Naive B cell (primary cell): ENCODE data around the gene PSMB10. TPM values are rescaled to one million over a fixed set of nuclear protein-coding genes. Genes with fewer than 3 reads are reported as not detected.
"Not testable (repeated sequence)": the region's sequence is repeated elsewhere in the genome, so short reads cannot be mapped to it uniquely, and the experiment has no call there.

ENCODE experiments used
- ATAC-seq, 2 donors: fragments of 150-1000 bp; cut with Tn5 transposase; 2 replicates each; pipeline ENCODE4 v1.10.0; 2021; ENCODE audit warnings: low read depth in 2 of 2, mild to moderate bottlenecking in 2 of 2, moderate library complexity in 2 of 2
- DNase-seq: peaks from one replicate; pipeline ENCODE4 v3.0.0; 2022
- H3K27ac Mint-ChIP-seq, 6 donors: one replicate each; pipeline ENCODE4 v1.8.0; 2020 to 2022; ENCODE audit warnings: mild to moderate bottlenecking in 6 of 6, mixed read lengths in 6 of 6, moderate library complexity in 5 of 6, inconsistent platforms in 2 of 6
- H3K27me3 Mint-ChIP-seq, 3 donors: one replicate each; pipeline ENCODE4 v1.8.0; 2021 to 2022; ENCODE audit warnings: mixed read lengths in 3 of 3, mild to moderate bottlenecking in 1 of 3
- H3K36me3 Mint-ChIP-seq, 2 donors: one replicate each; pipeline ENCODE4 v1.8.0; 2020 to 2022; ENCODE audit warnings: mixed read lengths in 2 of 2, inconsistent platforms in 1 of 2, mild to moderate bottlenecking in 1 of 2
- H3K4me1 Mint-ChIP-seq, 3 donors: one replicate each; pipeline ENCODE4 v1.8.0; 2020 to 2022; ENCODE audit warnings: mixed read lengths in 3 of 3, inconsistent platforms in 1 of 3, mild to moderate bottlenecking in 1 of 3, moderate library complexity in 1 of 3
- H3K4me3 Mint-ChIP-seq, 8 donors: one replicate each; pipeline ENCODE4 v1.8.0; 2020 to 2022; ENCODE audit warnings: mild to moderate bottlenecking in 8 of 8, mixed read lengths in 8 of 8, moderate library complexity in 8 of 8, inconsistent platforms in 2 of 8
- H3K9me3 Mint-ChIP-seq, 7 donors: one replicate each; pipeline ENCODE4 v1.8.0; 2020 to 2022; ENCODE audit warnings: mixed read lengths in 7 of 7, mild to moderate bottlenecking in 5 of 7, inconsistent platforms in 2 of 7, moderate library complexity in 1 of 7
- polyA plus RNA-seq, 6 donors: library from polyadenylated mRNA; unstranded; fragments of 300-500 nt; fragmentation: Illumina TruSeq; gene quantifications; one replicate each; pipeline ENCODE4 v1.2.3, GENCODE V29; 2021; ENCODE audit warnings: low read depth in 6 of 6

The PSMB10 gene
- polyA plus RNA-seq, 6 donors from 2014 or later, result 398 to 770 (median 477) TPM

DNA sequence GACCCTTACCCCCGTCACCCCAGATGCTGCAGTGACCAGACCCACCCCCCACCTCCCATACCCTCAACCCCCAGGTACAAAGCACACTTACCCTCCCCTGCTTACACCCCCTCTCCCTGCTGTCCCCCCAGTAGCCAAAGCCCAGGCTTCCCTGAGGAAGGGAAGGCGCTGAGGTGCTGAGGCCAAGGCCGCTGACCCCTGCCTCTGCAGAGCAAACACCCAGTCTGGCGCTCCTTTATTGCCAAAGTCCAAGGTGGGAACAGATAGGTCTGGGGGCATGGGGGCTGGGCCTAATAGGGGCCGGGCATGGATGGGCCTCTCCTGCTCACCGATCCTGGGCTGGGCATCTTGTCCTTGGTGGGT lies 6.6 kb upstream of the PSMB10 start:
- no peak for ATAC-seq
- Mint-ChIP-seq H3K4me1 (peaks cover 7 to 24% (median 12%) of the 10 kb centered on the region in 3 donors), H3K4me3 (no peak overlapping the region), H3K9me3 (no peaks in the 10 kb centered on the region), H3K27me3 (no peaks in the 10 kb centered on the region), H3K36me3 (no peaks in the 10 kb centered on the region), H3K27ac (no peak overlapping the region)
- no peak for DNase-seq

DNA sequence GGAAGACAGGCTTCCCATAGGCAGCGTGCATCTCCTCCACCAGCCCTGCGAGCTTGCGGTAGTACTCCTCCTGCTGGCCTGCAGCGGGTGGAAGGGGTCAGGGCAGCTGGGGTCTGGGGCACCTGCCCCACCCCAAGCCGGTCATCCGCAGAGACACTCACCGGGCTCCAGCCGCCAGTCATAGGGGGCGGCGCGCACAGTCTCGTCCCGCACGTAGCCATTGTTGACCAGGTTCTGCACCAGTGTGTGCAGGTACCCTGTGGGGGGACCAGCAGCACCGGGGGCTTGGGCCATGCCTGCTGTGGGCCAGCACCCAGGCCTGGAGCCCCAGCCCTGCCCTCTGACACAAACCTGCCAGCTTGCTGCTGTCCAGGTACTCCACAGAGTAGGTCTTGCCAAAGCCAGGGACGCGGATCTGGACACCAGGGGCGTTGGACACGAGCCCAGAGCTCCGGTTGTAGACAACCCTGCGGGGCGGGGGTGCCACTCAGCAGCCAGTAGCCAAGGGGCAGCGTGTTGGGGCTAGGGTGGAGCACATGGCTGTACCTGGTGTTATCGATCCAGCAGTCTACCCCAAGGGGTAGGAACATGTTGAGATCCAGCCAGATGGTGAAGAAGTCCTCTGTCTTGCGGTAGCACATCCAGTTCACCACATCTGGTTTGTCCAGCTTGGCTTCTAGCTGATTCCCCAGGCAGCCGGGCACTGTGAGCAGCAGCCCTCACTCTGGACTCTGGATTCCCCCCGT lies 6.0 kb upstream of the PSMB10 start:
- ATAC-seq (no peak), DNase-seq (no peak)
- Mint-ChIP-seq H3K4me3 (no peak overlapping the region), H3K27ac (no peak overlapping the region), H3K9me3 (no peaks in the 10 kb centered on the region), H3K27me3 (no peaks in the 10 kb centered on the region), H3K4me1 (peaks cover 7 to 24% (median 12%) of the 10 kb centered on the region in 3 donors), H3K36me3 (no peaks in the 10 kb centered on the region)

DNA sequence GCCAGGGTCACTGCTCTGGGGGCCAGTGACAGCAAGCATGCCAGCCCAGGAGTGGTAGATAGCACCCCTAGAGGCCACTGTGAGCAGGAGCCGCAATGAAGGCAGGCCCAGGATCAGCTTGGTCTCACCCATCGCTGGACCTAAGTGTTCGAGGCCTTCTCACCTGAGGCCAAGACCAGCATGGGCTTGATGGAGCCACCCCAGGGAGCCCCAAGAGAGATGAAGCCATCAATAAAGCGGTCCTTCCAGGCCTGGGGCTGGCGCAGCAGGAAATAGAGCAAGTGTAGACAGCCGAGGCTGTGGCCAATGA lies 5.5 kb upstream of the PSMB10 start:
- peak; percentile 54 to 65 for ATAC-seq
- H3K9me3 Mint-ChIP-seq, result no peaks in the 10 kb centered on the region
- H3K27me3 Mint-ChIP-seq, result no peaks in the 10 kb centered on the region
- peaks cover 11 to 28% (median 15%) of the 10 kb centered on the region in 3 donors for H3K4me1 Mint-ChIP-seq
- no peak for DNase-seq
- peak overlapping the region in 1 of 6 donors; percentile 57 for H3K27ac Mint-ChIP-seq
- H3K36me3 Mint-ChIP-seq, result no peaks in the 10 kb centered on the region
- H3K4me3 Mint-ChIP-seq, result no peak overlapping the region

DNA sequence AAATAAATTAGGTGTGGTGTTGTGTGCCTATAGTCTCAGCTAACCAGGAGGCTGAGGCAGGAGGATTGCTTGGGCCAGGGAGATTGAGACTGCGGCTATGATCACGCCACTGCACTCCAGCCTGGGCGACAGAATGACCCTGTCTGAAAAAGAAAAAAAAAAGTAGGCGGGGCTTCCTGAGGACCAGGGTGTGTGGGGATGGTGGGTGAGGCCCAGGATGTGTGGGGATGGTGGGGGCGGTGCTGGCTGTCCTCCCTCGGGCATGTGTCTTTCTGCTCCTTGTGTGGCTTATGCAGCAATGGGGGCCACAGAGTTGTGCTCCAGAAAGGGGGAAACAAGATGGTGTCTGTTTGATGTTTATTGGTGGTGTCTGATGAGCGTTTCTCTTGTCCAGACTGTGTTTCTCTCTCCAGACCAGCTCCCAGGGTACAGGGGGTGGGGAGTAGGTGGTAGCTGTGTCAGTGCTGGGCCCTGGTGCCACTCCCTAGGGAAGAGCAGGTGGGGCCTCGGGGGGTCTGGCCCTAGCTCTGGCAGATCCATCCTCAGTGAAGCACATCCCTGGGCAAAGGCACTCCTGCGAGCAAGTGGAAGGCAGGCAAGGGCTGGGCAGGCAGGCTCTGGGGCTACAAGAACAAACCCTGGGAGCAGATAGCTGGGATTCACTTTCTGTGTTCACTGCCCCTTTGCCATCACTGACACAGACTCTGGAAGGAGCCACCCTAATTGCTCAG lies 5.0 kb upstream of the PSMB10 start:
- Mint-ChIP-seq H3K4me3 (no peak overlapping the region), H3K27me3 (no peaks in the 10 kb centered on the region), H3K36me3 (no peaks in the 10 kb centered on the region), H3K9me3 (no peaks in the 10 kb centered on the region), H3K4me1 (peaks cover 16 to 33% (median 21%) of the 10 kb centered on the region in 3 donors), H3K27ac (no peak overlapping the region)
- ATAC-seq, result no peak
- no peak for DNase-seq

DNA sequence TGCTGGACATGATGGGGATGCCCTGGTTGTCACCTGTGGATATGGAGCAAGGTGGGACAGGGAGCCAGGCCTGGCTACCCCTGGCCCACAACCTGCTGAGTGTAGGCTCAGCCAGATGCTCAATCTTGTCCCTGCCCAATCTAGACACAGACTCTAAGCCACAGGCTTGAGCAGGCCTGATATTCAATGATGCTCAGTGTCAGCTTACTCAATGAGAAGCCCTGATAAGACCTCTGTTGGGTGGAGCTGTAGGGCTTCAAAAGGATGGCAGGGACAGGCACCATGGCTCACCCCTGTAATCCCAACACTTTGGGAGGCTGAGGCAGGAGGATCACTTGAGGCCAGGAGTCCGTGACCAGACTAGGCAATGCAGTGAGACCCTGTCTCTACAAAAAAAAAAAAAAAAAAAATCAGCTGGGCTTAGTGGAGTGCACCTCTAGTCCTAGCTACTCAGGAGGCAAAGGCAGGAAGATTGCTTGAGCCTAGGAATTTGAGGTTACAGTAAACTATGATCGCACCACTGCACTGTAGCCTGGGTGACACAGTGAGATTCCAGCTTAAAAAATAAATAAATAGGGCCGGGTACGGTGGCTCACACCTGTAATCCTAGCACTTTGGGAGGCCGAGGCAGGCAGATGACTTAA lies 3.9 kb upstream of the PSMB10 start:
- Mint-ChIP-seq H3K9me3 (no peaks in the 10 kb centered on the region), H3K27me3 (no peaks in the 10 kb centered on the region), H3K4me3 (peak overlapping the region in 4 of 8 donors; percentile 42 to 56 (median 47)), H3K4me1 (peaks cover 20 to 37% (median 24%) of the 10 kb centered on the region in 3 donors), H3K27ac (peak overlapping the region in 5 of 6 donors; percentile 26 to 86 (median 51)), H3K36me3 (peaks cover 0 to 4% of the 10 kb centered on the region in 2 donors)
- no peak for ATAC-seq
- no peak for DNase-seq

DNA sequence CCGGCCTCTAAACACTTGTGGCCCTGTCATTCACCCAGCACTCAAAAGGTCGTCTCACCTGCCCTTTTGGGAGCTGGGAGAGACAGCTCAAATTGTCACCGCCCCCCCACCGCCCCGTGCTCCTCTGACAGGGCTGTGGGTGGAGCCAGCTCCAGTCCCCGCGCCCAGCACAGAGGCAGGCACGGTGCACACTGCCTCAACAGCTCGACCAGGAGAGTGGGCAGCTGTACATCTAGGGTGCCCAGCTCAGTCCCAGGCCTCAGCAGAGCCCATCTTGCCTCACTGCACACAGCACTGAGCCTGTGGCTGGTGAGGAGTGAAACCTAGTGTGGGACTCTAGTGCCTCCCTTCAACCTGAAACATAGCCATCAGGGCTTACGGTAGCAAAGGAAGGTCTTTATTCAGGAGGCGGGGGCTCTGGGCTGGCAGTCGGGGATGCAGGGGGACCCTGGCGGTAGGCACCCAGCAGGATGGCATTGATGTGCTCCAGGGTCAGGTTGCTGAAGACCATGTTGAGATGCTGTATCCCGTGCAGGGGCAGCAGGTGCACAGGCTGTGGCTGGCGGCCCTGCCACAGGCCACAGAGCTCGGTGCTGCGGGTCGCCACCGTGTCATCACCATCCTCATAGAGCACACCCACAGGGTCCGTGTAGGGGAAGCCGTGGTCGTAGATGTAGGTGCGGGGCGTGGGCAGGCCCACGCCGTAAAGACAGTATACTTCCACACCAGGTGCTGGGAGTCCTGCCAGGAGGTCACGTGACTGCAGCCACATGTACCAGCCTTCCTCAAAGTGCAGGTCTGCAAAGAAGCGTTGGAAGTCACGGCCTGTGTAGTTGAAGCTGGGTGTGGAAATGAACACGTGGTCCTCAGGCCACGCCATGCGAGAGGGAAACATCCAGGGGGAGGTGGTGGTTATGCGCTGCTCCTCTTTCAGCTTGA lies 3.1 kb upstream of the PSMB10 start:
- H3K36me3 Mint-ChIP-seq, result peaks cover 0 to 10% of the 10 kb centered on the region in 2 donors
- no peaks in the 10 kb centered on the region for H3K27me3 Mint-ChIP-seq
- H3K4me1 Mint-ChIP-seq, result peaks cover 28 to 44% (median 32%) of the 10 kb centered on the region in 3 donors
- no peaks in the 10 kb centered on the region for H3K9me3 Mint-ChIP-seq
- no peak for DNase-seq
- peak overlapping the region in 5 of 6 donors; percentile 26 to 92 (median 81) for H3K27ac Mint-ChIP-seq
- no peak for ATAC-seq
- peak overlapping the region in 6 of 8 donors; percentile 42 to 61 (median 52) for H3K4me3 Mint-ChIP-seq

DNA sequence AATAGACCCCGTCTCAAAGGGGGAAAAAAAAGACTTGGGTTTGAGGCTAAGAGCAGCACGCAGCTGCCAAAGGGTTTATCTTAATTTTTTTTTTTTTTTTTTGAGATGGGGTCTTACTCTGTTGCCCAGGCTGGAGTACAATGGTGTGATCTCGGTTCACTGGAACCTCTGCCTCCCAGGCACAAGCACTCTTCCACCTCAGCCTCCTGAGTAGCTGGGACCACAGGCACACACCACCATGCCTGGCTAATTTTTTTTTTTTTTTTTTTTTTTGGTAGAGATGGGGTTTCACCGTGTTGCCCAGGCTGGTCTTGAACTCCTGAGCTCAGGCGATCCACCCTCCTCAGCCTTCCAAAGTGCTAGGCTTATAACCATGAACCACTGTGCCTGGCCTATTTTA lies 1.1 kb upstream of the PSMB10 start:
- not testable (repeated sequence) for DNase-seq, H3K27me3 Mint-ChIP-seq, H3K9me3 Mint-ChIP-seq, ATAC-seq
- peaks cover 0 to 10% of the 10 kb centered on the region in 2 donors for H3K36me3 Mint-ChIP-seq
- peaks cover 32 to 42% (median 36%) of the 10 kb centered on the region in 3 donors for H3K4me1 Mint-ChIP-seq
- H3K27ac Mint-ChIP-seq, result peak overlapping the region in 3 of 6 donors; percentile 32 to 97 (median 50)
- peak overlapping the region in 7 of 8 donors; percentile 33 to 100 (median 99) for H3K4me3 Mint-ChIP-seq

DNA sequence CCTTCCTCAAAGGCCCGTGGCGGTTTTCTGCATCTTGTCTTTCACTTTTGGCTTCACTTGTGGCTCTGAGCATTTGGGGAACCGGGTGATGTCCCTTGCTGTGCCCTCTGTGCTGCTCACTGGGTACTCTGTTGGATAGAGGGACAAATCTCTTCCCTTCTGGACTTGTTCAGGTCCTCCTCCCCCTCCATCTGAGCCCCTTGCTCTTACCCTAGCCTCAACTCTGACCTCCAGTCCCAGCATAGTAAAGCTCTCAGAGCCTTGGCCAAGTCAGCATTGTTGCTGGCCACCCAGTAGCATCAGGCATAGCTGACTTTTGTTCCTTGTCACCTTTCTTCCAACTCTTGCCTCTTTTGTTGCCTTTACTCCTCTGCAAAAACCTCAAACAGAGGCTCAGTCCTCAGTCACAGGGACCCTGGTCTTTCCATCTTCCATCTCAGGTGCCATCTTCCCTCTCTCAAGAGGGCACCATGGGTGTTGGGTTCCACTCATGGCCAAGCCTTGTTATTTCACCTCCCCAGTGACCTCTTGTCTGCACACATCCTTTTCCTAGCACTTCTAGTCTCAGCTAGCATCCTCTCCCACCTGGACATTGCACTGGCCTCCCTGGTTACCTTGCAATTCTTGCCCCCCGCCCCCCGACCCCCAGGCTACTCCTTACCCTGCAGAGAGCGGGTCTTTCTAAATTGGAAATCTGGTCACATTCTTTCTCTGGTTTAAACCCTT lies 393 bp upstream of the PSMB10 start:
- DNase-seq, result peak; percentile 86
- peaks cover 30 to 46% (median 36%) of the 10 kb centered on the region in 3 donors for H3K4me1 Mint-ChIP-seq

DNA sequence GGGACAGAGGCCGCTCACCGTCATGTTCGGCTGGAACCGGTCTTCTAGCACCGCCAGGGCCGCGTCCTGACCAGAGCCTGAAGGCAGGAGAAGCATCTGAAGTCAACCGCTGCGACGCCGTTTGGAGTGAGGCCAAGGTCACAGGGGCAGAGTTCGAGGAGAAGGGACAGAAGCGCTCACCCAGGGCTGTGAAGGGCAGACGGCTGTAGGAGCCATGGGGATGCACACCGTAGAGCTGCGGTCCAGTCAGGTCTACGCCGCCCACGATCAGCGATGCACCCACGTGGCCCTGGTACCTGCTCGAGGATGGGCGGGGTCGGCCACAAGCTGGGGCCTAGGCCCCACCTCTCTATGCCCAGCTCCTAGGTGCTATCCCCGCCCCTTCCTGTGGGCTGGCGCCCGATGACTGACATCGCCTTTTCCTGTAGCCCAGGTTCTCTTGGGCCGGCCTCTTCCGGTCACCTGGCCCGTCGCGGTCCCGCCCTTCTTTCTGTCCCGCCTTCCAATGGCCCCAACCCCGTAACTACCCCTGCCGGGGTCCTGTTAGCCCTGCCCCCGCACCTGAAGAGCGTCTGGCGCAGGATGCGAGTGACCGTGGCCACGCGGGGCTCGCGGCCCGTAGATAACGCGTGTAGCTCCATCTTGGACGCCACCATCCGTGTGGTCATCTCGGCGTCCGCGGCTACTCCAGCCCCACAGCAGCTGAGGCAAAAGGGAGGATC lies 1.1 kb downstream of the PSMB10 start:
- Mint-ChIP-seq H3K4me3 (peak overlapping the region; percentile 99 to 100 (median 99)), H3K27me3 (no peaks in the 10 kb centered on the region), H3K36me3 (peaks cover 0 to 10% of the 10 kb centered on the region in 2 donors), H3K9me3 (no peaks in the 10 kb centered on the region), H3K27ac (peak overlapping the region; percentile 90 to 99 (median 97)), H3K4me1 (peaks cover 34 to 36% (median 35%) of the 10 kb centered on the region in 3 donors)
- DNase-seq, result peak; percentile 89
- ATAC-seq, result peak; percentile 86 to 87

More for the DNA sequence above, 393 bp upstream of the PSMB10 start:
- Mint-ChIP-seq H3K36me3 (peaks cover 0 to 10% of the 10 kb centered on the region in 2 donors), H3K27ac (peak overlapping the region; percentile 90 to 99 (median 97)), H3K27me3 (no peaks in the 10 kb centered on the region), H3K4me3 (peak overlapping the region; percentile 99 to 100 (median 99)), H3K9me3 (no peaks in the 10 kb centered on the region)
- ATAC-seq, result peak; percentile 74

DNA sequence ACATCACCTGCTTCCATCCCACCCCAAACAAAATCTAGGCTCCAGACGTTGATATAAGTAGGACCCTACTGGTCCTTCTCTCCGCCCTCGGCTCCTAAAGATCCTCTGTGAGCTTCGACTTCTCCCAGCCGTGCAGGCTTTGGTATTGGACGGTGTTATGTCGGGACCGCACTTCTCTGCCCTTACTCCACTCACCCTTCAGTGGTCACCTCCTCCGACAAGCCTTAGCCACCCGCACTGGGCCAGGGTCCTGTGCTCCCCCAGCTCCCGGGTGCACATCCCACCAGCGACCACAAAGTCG lies 1.6 kb downstream of the PSMB10 start:
- DNase-seq (no peak), ATAC-seq (no peak)
- Mint-ChIP-seq H3K27ac (peak overlapping the region; percentile 90 to 99 (median 96)), H3K4me3 (peak overlapping the region in 6 of 8 donors; percentile 99 to 100 (median 99)), H3K36me3 (peaks cover 0 to 10% of the 10 kb centered on the region in 2 donors), H3K27me3 (no peaks in the 10 kb centered on the region), H3K4me1 (peaks cover 30 to 34% (median 31%) of the 10 kb centered on the region in 3 donors), H3K9me3 (no peaks in the 10 kb centered on the region)

DNA sequence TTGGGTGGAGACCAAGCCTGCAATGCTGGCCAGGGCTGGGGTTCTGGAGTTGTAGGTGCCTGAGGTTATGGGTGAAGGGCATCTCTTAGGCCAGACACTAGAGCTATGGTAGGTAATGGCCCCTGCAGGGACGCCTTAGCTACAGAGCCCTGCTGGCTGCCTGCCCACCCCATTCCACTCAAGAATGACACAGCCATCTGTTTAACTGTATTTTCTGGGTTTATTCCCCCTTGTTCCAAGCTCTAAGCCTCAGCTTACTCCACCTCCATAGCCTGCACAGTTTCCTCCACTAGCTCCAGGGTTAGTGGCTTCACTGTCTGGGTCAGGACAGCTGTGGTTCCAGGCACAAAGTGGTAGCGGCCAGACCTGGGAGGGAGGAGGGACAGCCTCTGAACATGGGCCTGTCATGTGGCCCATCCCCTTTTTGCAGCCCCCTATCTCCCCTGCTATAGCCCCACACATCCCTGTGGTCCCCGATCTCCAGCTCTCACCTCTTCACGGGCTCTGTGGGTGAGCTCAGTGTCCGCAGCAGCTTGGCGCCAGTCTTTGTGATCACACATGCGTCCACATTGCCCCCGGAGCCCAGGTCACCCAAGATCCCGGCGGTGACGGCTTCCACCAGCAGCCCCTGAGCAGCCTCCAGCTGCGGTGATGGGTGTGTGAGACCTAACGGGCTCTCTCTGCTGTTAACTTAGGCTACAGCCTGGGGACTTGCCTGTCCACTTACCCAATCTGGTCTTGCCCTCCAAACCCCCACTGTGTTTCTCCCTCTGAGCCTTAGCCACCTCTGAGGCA lies 2.1 kb downstream of the PSMB10 start:
- DNase-seq, result no peak
- peaks cover 25 to 29% (median 29%) of the 10 kb centered on the region in 3 donors for H3K4me1 Mint-ChIP-seq
- peak overlapping the region in 5 of 6 donors; percentile 47 to 99 (median 97) for H3K27ac Mint-ChIP-seq
- peaks cover 0 to 10% of the 10 kb centered on the region in 2 donors for H3K36me3 Mint-ChIP-seq
- H3K9me3 Mint-ChIP-seq, result no peaks in the 10 kb centered on the region
- peak overlapping the region in 5 of 8 donors; percentile 3 to 99 (median 71) for H3K4me3 Mint-ChIP-seq
- ATAC-seq, result no peak
- no peaks in the 10 kb centered on the region for H3K27me3 Mint-ChIP-seq
